K562 (cell line): ENCODE measurements around the gene SORT1. TPM values are rescaled to one million over a fixed set of nuclear protein-coding genes. Genes with fewer than 3 reads are reported as not detected.

Experiments used
- BCL6 ChIP-seq: fragments of 250-450 bp; sonication (Bioruptor Pico); IDR thresholded peaks from 2 replicates; pipeline ENCODE4 v1.4.0; 2020
- BRF1 ChIP-seq: IDR thresholded peaks from 3 replicates; pipeline ENCODE4 v1.6.1; 2011; ENCODE audit warnings: borderline replicate concordance, mild to moderate bottlenecking; ENCODE audit not compliant: insufficient read length; ENCODE audit errors: extremely low read depth
- CSDE1 ChIP-seq, 2 experiments: fragments of 450-650 bp; IDR thresholded peaks; 2 replicates each; pipeline ENCODE4 v1.6.1; 2016; ENCODE audit warnings: mild to moderate bottlenecking in 1 of 2
- EHMT2 ChIP-seq: fragments of 450-650 bp; IDR thresholded peaks from 2 replicates; pipeline ENCODE4 v1.6.1; 2018; ENCODE audit warnings: antibody characterized with exemption
- FOXK1 ChIP-seq: sonication (generic); formaldehyde crosslinking; IDR thresholded peaks from 2 replicates; pipeline ENCODE4 v1.8.0; 2022; ENCODE audit warnings: missing genetic modification reagents, mild to moderate bottlenecking, borderline replicate concordance
- HCFC1 ChIP-seq: IDR thresholded peaks from 2 replicates; pipeline ENCODE4 v1.6.1; 2012; ENCODE audit warnings: low read depth, low read length, improper control_type of control experiment
- HDAC1 ChIP-seq, 2 experiments: fragments of 450-650 bp; IDR thresholded peaks; 2 replicates each; pipeline ENCODE4 v1.6.1; 2016 to 2017; ENCODE audit warnings: inconsistent platforms in 1 of 2, mild to moderate bottlenecking in 1 of 2, moderate library complexity in 1 of 2
- JUNB ChIP-seq: fragments of 450-650 bp; formaldehyde crosslinking; conservative IDR thresholded peaks from 2 replicates; pipeline ENCODE4 v1.4.0; 2020; ENCODE audit warnings: mild to moderate bottlenecking
- MAFF ChIP-seq: IDR thresholded peaks from 2 replicates; pipeline ENCODE4 v1.6.1; 2012; ENCODE audit warnings: low read length, improper control_type of control experiment
- NELFE ChIP-seq: IDR thresholded peaks from 2 replicates; pipeline ENCODE4 v1.6.1; 2011; ENCODE audit warnings: mild to moderate bottlenecking; ENCODE audit not compliant: insufficient read depth, insufficient read length
- RAD21 ChIP-seq, 2 experiments: fragments of 250-450 bp in 1 of 2; fragments of 450-650 bp in 1 of 2; sonication (Bioruptor Pico) in 1 of 2; formaldehyde crosslinking in 1 of 2; IDR thresholded peaks in 1 of 2; conservative IDR thresholded peaks in 1 of 2; 2 replicates each; pipeline versions ENCODE4 v1.4.0 to v1.8.0; 2020 to 2022; ENCODE audit warnings: mild to moderate bottlenecking in 2 of 2, moderate library complexity in 1 of 2
- RFX7 ChIP-seq: fragments of 250-450 bp; sonication (Bioruptor Pico); IDR thresholded peaks from 2 replicates; pipeline ENCODE4 v1.5.1; 2021; ENCODE audit warnings: mild to moderate bottlenecking
- STAT5A ChIP-seq: IDR thresholded peaks from 2 replicates; pipeline ENCODE4 v1.6.1; 2012; ENCODE audit warnings: low read length, inconsistent platforms, borderline replicate concordance
- TCF7 ChIP-seq: sonication (generic); IDR thresholded peaks from 2 replicates; pipeline ENCODE4 v1.6.1; 2016; ENCODE audit warnings: antibody characterized with exemption, borderline replicate concordance
- TCFL5 ChIP-seq: fragments of 250-450 bp; sonication (Bioruptor Pico); conservative IDR thresholded peaks from 2 replicates; pipeline ENCODE4 v1.6.1; 2021; ENCODE audit warnings: mild to moderate bottlenecking, moderate library complexity, matching md5 sums
- TEAD4 ChIP-seq, 2 experiments: sonication (generic) in 1 of 2; formaldehyde crosslinking in 1 of 2; IDR thresholded peaks; 2 replicates each; pipeline versions ENCODE4 v1.6.1 to v1.8.0; 2012 to 2022; ENCODE audit warnings: borderline replicate concordance in 1 of 2, inconsistent platforms in 1 of 2, low read length in 1 of 2, mild to moderate bottlenecking in 1 of 2, missing genetic modification reagents in 1 of 2
- TRIM28 ChIP-seq: fragments of 450-650 bp; IDR thresholded peaks from 2 replicates; pipeline ENCODE4 v1.6.1; 2017
- ZEB2 ChIP-seq: fragments of 450-650 bp; IDR thresholded peaks from 2 replicates; pipeline ENCODE4 v1.6.1; 2016
- ZKSCAN8 ChIP-seq: fragments of 200-800 bp; sonication (Bioruptor generic); IDR thresholded peaks from 2 replicates; pipeline ENCODE4 v1.6.1; 2016; ENCODE audit warnings: missing genetic modification characterization, missing compliant biosample characterization
- ZNF146 ChIP-seq: IDR thresholded peaks from one replicate; pipeline ENCODE4 v1.6.1; 2018; ENCODE audit warnings: missing compliant biosample characterization; ENCODE audit not compliant: unreplicated experiment
- ZNF282 ChIP-seq: sonication (generic); formaldehyde crosslinking; IDR thresholded peaks from 2 replicates; pipeline ENCODE4 v1.8.1; 2023; ENCODE audit warnings: missing genetic modification reagents
- polyA plus RNA-seq, 8 experiments: library from polyadenylated mRNA; depleted of rRNA in 4 of 8; stranded (reverse) in 5 of 8; unstranded in 3 of 8; fragments of >200 nt; fragmentation: Nextera tagmentation in 2 of 8; fragmentation: Illumina TruSeq in 1 of 8; extraction: Ambion mirVana in 2 of 8; extraction: Trizol in 1 of 8; gene quantifications; 2 replicates each; pipeline versions ENCODE4 v1.2.1 to v1.2.3, GENCODE V29; 2011 to 2014; ENCODE audit warnings: inconsistent platforms in 1 of 8, missing spikeins in 1 of 8
- total RNA-seq, 7 experiments: library from RNA; depleted of rRNA in 6 of 7; stranded (reverse); fragments of >200 nt in 6 of 7; fragmentation: Illumina TruSeq in 2 of 7; extraction: Trizol in 2 of 7; gene quantifications; 2 replicates each; pipeline versions ENCODE4 v1.2.1 to v1.2.3, GENCODE V29; 2011 to 2021; ENCODE audit warnings: low replicate concordance in 1 of 7
- TF ChIP-seq, protein P1 (sequence below), 2 experiments: fragments of 450-650 bp in 1 of 2; sonication (generic) in 1 of 2; formaldehyde crosslinking; conservative IDR thresholded peaks; 2 replicates each; pipeline versions ENCODE4 v1.4.0 to v1.8.1; 2020 to 2022; ENCODE audit warnings: mild to moderate bottlenecking in 1 of 2, missing genetic modification reagents in 1 of 2
- TF ChIP-seq, protein P2 (sequence below): conservative IDR thresholded peaks from 2 replicates; pipeline ENCODE4 v1.6.1; 2011; ENCODE audit warnings: low read depth, mild to moderate bottlenecking, low read length; ENCODE audit not compliant: control insufficient read depth
- TF ChIP-seq, protein P3 (sequence below): fragments of 450-650 bp; IDR thresholded peaks from 2 replicates; pipeline ENCODE4 v1.6.1; 2018; ENCODE audit not compliant: partially characterized antibody

Gene SORT1
- total and polyA plus RNA-seq, 9 of the 15 experiments (the other 6 are each of a cell fraction or from before 2014, with no cell fraction given) = 27.4 to 112 (median 65.0) TPM

DNA sequence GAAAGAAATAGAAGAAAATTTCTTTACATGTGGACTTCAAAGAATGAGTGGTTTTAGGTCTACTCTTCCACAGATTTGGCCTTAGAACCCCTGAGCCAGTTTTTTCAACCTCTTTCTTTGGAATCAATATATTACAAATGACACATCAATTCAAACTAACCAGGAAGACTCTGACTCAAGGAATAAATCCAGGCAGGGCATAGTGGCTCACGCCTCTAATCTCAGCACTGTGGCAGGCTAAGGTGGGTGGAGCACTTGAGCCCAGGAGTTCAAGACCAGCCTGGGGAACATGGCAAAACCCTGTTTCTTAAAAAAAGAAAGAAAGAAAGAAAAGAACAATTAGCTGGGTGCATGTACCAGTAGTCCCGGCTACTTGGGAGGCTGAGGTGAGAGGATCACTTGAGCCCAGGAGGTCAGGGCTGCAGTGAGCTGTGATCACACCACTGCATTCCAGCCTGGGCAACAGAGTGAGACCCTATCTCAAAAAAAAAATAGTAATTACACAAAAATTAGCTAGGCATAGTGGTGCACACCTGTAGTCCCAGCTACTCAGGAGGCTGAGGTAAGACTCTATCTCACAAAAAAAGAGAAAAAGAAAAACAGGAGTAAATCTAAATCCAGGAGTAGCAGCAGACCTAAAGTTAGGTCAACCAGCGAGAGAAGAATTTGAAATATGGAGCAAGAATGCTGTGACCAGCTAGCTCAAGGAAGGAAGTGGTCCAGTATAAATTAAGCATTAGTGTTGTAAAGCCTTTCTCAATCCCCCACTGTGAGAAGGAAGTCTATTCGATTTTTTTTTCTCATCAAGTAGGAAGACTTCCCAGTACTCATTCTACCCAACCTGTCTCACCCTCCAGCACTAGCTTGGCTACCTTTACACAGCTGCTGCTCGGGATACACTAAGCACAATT lies 1.9 kb downstream of the SORT1 start (continued):
- no peak for TF ChIP-seq BRF1
- TF ChIP-seq, protein P1, sequence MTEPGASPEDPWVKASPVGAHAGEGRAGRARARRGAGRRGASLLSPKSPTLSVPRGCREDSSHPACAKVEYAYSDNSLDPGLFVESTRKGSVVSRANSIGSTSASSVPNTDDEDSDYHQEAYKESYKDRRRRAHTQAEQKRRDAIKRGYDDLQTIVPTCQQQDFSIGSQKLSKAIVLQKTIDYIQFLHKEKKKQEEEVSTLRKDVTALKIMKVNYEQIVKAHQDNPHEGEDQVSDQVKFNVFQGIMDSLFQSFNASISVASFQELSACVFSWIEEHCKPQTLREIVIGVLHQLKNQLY (CRISPR knock-in tag; conservative IDR thresholded peaks at IDR 0.05) = no peak
- TF ChIP-seq ZNF282 (CRISPR knock-in tag) = no peak
- no peak for TF ChIP-seq ZNF146
- TF ChIP-seq RFX7 (CRISPR knock-in tag) = no peak
- 0 out of 4 replicates have a peak, but pooled peaks of 1 of the 2 experiments have one; percentile 1 for TF ChIP-seq RAD21 (CRISPR knock-in tag; conservative IDR thresholded peaks at IDR 0.05 in 1 of 2, IDR thresholded peaks at IDR 0.05 in 1 of 2)
- TF ChIP-seq, protein P2, sequence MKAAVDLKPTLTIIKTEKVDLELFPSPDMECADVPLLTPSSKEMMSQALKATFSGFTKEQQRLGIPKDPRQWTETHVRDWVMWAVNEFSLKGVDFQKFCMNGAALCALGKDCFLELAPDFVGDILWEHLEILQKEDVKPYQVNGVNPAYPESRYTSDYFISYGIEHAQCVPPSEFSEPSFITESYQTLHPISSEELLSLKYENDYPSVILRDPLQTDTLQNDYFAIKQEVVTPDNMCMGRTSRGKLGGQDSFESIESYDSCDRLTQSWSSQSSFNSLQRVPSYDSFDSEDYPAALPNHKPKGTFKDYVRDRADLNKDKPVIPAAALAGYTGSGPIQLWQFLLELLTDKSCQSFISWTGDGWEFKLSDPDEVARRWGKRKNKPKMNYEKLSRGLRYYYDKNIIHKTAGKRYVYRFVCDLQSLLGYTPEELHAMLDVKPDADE = no peak
- TF ChIP-seq BCL6 = no peak
- no peak for TF ChIP-seq HCFC1
- peak; percentile 14; the same call in 1 of the 2 replicates for TF ChIP-seq TEAD4 (IDR thresholded peaks at IDR 0.05; ENCODE audit: low read length)
- TF ChIP-seq TEAD4 (CRISPR knock-in tag; IDR thresholded peaks at IDR 0.05; ENCODE audit: borderline replicate concordance) = no peak
- no peak for TF ChIP-seq JUNB (CRISPR knock-in tag)
- no peak for TF ChIP-seq ZKSCAN8 (CRISPR knock-in tag)
- TF ChIP-seq FOXK1 (CRISPR knock-in tag) = no peak
- TF ChIP-seq TCFL5 = no peak
- TF ChIP-seq CSDE1 (IDR thresholded peaks at IDR 0.05) = no peak
- no peak for TF ChIP-seq STAT5A
- no peak for TF ChIP-seq NELFE
- no peak for TF ChIP-seq ZEB2
- no peak for TF ChIP-seq MAFF
- 0 out of 2 replicates have a peak, but pooled peaks have one; percentile 9 for TF ChIP-seq EHMT2
- TF ChIP-seq, protein P3, sequence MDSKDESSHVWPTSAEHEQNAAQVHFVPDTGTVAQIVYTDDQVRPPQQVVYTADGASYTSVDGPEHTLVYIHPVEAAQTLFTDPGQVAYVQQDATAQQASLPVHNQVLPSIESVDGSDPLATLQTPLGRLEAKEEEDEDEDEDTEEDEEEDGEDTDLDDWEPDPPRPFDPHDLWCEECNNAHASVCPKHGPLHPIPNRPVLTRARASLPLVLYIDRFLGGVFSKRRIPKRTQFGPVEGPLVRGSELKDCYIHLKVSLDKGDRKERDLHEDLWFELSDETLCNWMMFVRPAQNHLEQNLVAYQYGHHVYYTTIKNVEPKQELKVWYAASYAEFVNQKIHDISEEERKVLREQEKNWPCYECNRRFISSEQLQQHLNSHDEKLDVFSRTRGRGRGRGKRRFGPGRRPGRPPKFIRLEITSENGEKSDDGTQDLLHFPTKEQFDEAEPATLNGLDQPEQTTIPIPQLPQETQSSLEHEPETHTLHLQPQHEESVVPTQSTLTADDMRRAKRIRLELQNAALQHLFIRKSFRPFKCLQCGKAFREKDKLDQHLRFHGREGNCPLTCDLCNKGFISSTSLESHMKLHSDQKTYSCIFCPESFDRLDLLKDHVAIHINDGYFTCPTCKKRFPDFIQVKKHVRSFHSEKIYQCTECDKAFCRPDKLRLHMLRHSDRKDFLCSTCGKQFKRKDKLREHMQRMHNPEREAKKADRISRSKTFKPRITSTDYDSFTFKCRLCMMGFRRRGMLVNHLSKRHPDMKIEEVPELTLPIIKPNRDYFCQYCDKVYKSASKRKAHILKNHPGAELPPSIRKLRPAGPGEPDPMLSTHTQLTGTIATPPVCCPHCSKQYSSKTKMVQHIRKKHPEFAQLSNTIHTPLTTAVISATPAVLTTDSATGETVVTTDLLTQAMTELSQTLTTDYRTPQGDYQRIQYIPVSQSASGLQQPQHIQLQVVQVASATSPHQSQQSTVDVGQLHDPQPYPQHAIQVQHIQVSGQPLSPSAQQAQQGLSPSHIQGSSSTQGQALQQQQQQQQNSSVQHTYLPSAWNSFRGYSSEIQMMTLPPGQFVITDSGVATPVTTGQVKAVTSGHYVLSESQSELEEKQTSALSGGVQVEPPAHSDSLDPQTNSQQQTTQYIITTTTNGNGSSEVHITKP = no peak
- peak in 1 of 2 experiments; percentile 24; a peak in 1 of 4 replicates for TF ChIP-seq HDAC1 (IDR thresholded peaks at IDR 0.05)
- TF ChIP-seq TCF7 = no peak
- no peak for TF ChIP-seq TRIM28
